Mucosa of descending colon (tissue), 3 donors: Measurements from ENCODE around the gene ERC2. TPM values are rescaled to one million over a fixed set of nuclear protein-coding genes. Genes with fewer than 3 reads are reported as not detected.

Experiments used
- ATAC-seq: fragments of 200-7000 bp; cut with Tn5 transposase; one replicate; pipeline ENCODE4 v1.9.1; 2020; ENCODE audit warnings: mild to moderate bottlenecking, moderate library complexity
- DNase-seq, 3 donors: peaks; one replicate each; pipeline ENCODE4 v3.0.0-alpha.2; 2020
- H3K36me3 ChIP-seq: fragments of 200-600 bp; one replicate; pipeline ENCODE4 v1.8.0; 2021; ENCODE audit warnings: low read depth, mild to moderate bottlenecking
- H3K4me1 ChIP-seq: fragments of 200-600 bp; one replicate; pipeline ENCODE4 v1.8.0; 2021; ENCODE audit warnings: low read depth, mild to moderate bottlenecking
- H3K4me3 ChIP-seq: fragments of 200-600 bp; one replicate; pipeline ENCODE4 v1.8.0; 2021; ENCODE audit warnings: mild to moderate bottlenecking
- H3K9me3 ChIP-seq: fragments of 200-600 bp; one replicate; pipeline ENCODE4 v1.8.0; 2021; ENCODE audit warnings: mild to moderate bottlenecking
- CTCF ChIP-seq: fragments of 200-600 bp; IDR thresholded peaks from one replicate; pipeline ENCODE4 v1.8.0; 2022; ENCODE audit warnings: antibody characterized with exemption, mild to moderate bottlenecking
- intact Hi-C, 2 donors: fragments of 100-400 bp; cut with DNase I in 1 of 2; cut with micrococcal nuclease in 1 of 2; formaldehyde crosslinking; loops; one replicate each; pipeline versions ENCODE4 v1.11.0 to v1.11.1; 2022; cut with DNase I, micrococcal nuclease
- total RNA-seq, 3 donors: library from RNA; stranded (reverse); fragmentation: NEBNext Ultra II Directional in 2 of 3; extraction: Animal tissue kit (Norgen Biotek cat#: 25700) in 2 of 3; gene quantifications; one replicate each; pipeline versions ENCODE4 v1.2.1 to v1.2.4, GENCODE V29; 2021 to 2023
- donor health status: DM: no; HTN: no; CAD: no; lungs with moderate emphysema.
- donor health status: DM: no; HTN: no; CAD: no.
- donor health status: DM: no; HTN: yes; CAD: no.

The ERC2 gene
- total RNA-seq, 3 donors from 2014 or later, result 0.06 to 1.8 (median 0.43) TPM

- no peak for ATAC-seq
- no peaks in the 10 kb centered on the region for H3K9me3 ChIP-seq
- H3K4me3 ChIP-seq, result no peak overlapping the region
- H3K36me3 ChIP-seq, result no peaks in the 10 kb centered on the region
- TF ChIP-seq CTCF, result no peak
- H3K4me1 ChIP-seq, result no peaks in the 10 kb centered on the region
- no peak for DNase-seq
- intact Hi-C loops, result no loop called here
Observed at GRCh38 chr3:55819005-55819404, 649.3 kb downstream of the ERC2 start.

GRCh38 chr3:55818485-55818884, 649.8 kb downstream of the ERC2 start:
- Histone ChIP-seq H3K4me1 (no peaks in the 10 kb centered on the region), H3K4me3 (no peak overlapping the region), H3K9me3 (no peaks in the 10 kb centered on the region), H3K36me3 (no peaks in the 10 kb centered on the region)
- TF ChIP-seq CTCF, result no peak
- intact Hi-C loops, result no loop called here
- DNase-seq (no peak), ATAC-seq (no peak)

- DNase-seq (no peak), ATAC-seq (no peak)
- H3K9me3 ChIP-seq, result no peaks in the 10 kb centered on the region
- no peak overlapping the region for H3K4me3 ChIP-seq
- H3K36me3 ChIP-seq, result no peaks in the 10 kb centered on the region
- no peaks in the 10 kb centered on the region for H3K4me1 ChIP-seq
- intact Hi-C loops, result no loop called here
- TF ChIP-seq CTCF, result no peak
Observed at GRCh38 chr3:55816794-55817576, 651.3 kb downstream of the ERC2 start.

GRCh38 chr3:55815262-55815661, 653.0 kb downstream of the ERC2 start:
- intact Hi-C loops, result no loop called here
- H3K36me3 ChIP-seq, result no peaks in the 10 kb centered on the region
- H3K4me1 ChIP-seq, result no peaks in the 10 kb centered on the region
- DNase-seq (no peak), ATAC-seq (no peak)
- no peaks in the 10 kb centered on the region for H3K9me3 ChIP-seq
- H3K4me3 ChIP-seq, result no peak overlapping the region
- TF ChIP-seq CTCF, result no peak

- Histone ChIP-seq H3K4me1 (no peaks in the 10 kb centered on the region), H3K4me3 (no peak overlapping the region), H3K9me3 (no peaks in the 10 kb centered on the region), H3K36me3 (no peaks in the 10 kb centered on the region)
- ATAC-seq (no peak), DNase-seq (no peak)
- no peak for TF ChIP-seq CTCF
- intact Hi-C loops, result no loop called here
Observed at GRCh38 chr3:55813268-55814097, 654.8 kb downstream of the ERC2 start.
